H9 (cell line): ENCODE measurements around the gene PPRC1. TPM values are rescaled to one million over a fixed set of nuclear protein-coding genes. Genes with fewer than 3 reads are reported as not detected.

Experiments
- DNase-seq: peaks from one replicate; pipeline ENCODE4 v3.0.0-alpha.2; 2017
- H2AFZ ChIP-seq: one replicate; pipeline ENCODE4 v1.6.1; 2013; ENCODE audit warnings: mild to moderate bottlenecking, low read length, control low read depth, moderate library complexity
- H2AK5ac ChIP-seq: 2 replicates; pipeline ENCODE4 v1.6.1; 2013; ENCODE audit warnings: low read length, control low read depth, mixed read lengths; ENCODE audit not compliant: insufficient read length
- H2BK120ac ChIP-seq: one replicate; pipeline ENCODE4 v1.6.1; 2013; ENCODE audit warnings: low read depth, mild to moderate bottlenecking, low read length, control low read depth, inconsistent platforms; ENCODE audit not compliant: poor library complexity, severe bottlenecking
- H2BK12ac ChIP-seq: 2 replicates; pipeline ENCODE4 v1.6.1; 2013; ENCODE audit warnings: low read length, control low read depth, mixed read lengths, low read depth; ENCODE audit not compliant: insufficient read length
- H2BK15ac ChIP-seq: 2 replicates; pipeline ENCODE4 v1.6.1; 2013; ENCODE audit warnings: low read depth, low read length, control low read depth
- H2BK20ac ChIP-seq: one replicate; pipeline ENCODE4 v1.6.1; 2013; ENCODE audit warnings: low read depth, mild to moderate bottlenecking, low read length, control low read depth, inconsistent platforms; ENCODE audit not compliant: poor library complexity, severe bottlenecking
- H2BK5ac ChIP-seq: 2 replicates; pipeline ENCODE4 v1.6.1; 2013; ENCODE audit warnings: low read length, control low read depth, mixed read lengths; ENCODE audit not compliant: insufficient read length
- H3K14ac ChIP-seq: 2 replicates; pipeline ENCODE4 v1.6.1; 2013; ENCODE audit warnings: low read length, control low read depth; ENCODE audit not compliant: insufficient read depth
- H3K18ac ChIP-seq: 2 replicates; pipeline ENCODE4 v1.6.1; 2013; ENCODE audit warnings: low read depth, mild to moderate bottlenecking, mixed read lengths, low read length, control low read depth; ENCODE audit not compliant: insufficient read length
- H3K23ac ChIP-seq: 2 replicates; pipeline ENCODE4 v1.6.1; 2013; ENCODE audit warnings: low read length, control low read depth, mixed read lengths, low read depth; ENCODE audit not compliant: insufficient read length
- H3K23me2 ChIP-seq: 2 replicates; pipeline ENCODE4 v1.6.1; 2013; ENCODE audit warnings: low read depth, mild to moderate bottlenecking, mixed read lengths, low read length, control low read depth; ENCODE audit not compliant: insufficient read length, poor library complexity, severe bottlenecking
- H3K27ac ChIP-seq: 2 replicates; pipeline ENCODE4 v1.5.1; 2013; ENCODE audit warnings: low read length, control low read depth, mixed read lengths, low read depth; ENCODE audit not compliant: insufficient read length
- H3K27me3 ChIP-seq: 2 replicates; pipeline ENCODE4 v1.6.1; 2013; ENCODE audit warnings: low read length, control low read depth, inconsistent platforms; ENCODE audit not compliant: insufficient read depth
- H3K4ac ChIP-seq: 2 replicates; pipeline ENCODE4 v1.6.1; 2013; ENCODE audit warnings: low read depth, mild to moderate bottlenecking, control low read depth, inconsistent platforms, low read length, moderate library complexity
- H3K4me1 ChIP-seq: 2 replicates; pipeline ENCODE4 v1.6.1; 2013; ENCODE audit warnings: low read length, control low read depth, inconsistent platforms; ENCODE audit not compliant: insufficient read depth
- H3K4me2 ChIP-seq: 2 replicates; pipeline ENCODE4 v1.6.1; 2013; ENCODE audit warnings: low read length, control low read depth, mixed read lengths; ENCODE audit not compliant: insufficient read length, insufficient read depth
- H3K56ac ChIP-seq: 2 replicates; pipeline ENCODE4 v1.6.1; 2013; ENCODE audit warnings: low read depth, mild to moderate bottlenecking, mixed read lengths, low read length, control low read depth; ENCODE audit not compliant: insufficient read length
- H3K79me1 ChIP-seq: 2 replicates; pipeline ENCODE4 v1.6.1; 2013; ENCODE audit warnings: low read depth, mild to moderate bottlenecking, moderate library complexity, low read length, control low read depth, inconsistent platforms; ENCODE audit not compliant: insufficient read depth, poor library complexity, severe bottlenecking
- H3K79me2 ChIP-seq: 2 replicates; pipeline ENCODE4 v1.6.1; 2013; ENCODE audit warnings: low read length, control low read depth, inconsistent platforms; ENCODE audit not compliant: insufficient read depth
- H3K9ac ChIP-seq: 2 replicates; pipeline ENCODE4 v1.6.1; 2013; ENCODE audit warnings: low read length, control low read depth, mixed read lengths; ENCODE audit not compliant: insufficient read length; ENCODE audit errors: extremely low read depth
- H3K9me3 ChIP-seq: one replicate; pipeline ENCODE4 v1.6.1; 2013; ENCODE audit warnings: low read depth, low read length, inconsistent platforms; ENCODE audit not compliant: control insufficient read depth
- H3T11ph ChIP-seq: one replicate; pipeline ENCODE4 v1.6.1; 2013; ENCODE audit warnings: mild to moderate bottlenecking, low read length, control low read depth, inconsistent platforms
- H4K20me1 ChIP-seq: one replicate; pipeline ENCODE4 v1.6.1; 2013; ENCODE audit not compliant: control insufficient read depth, insufficient read length, insufficient read depth
- H4K5ac ChIP-seq: 2 replicates; pipeline ENCODE4 v1.6.1; 2013; ENCODE audit warnings: low read depth, mild to moderate bottlenecking, mixed read lengths, low read length, control low read depth; ENCODE audit not compliant: insufficient read length
- H4K8ac ChIP-seq: replicated peaks from 2 replicates; pipeline ENCODE4 v1.6.1; 2013; ENCODE audit warnings: low read length, control low read depth, mixed read lengths, low read depth; ENCODE audit not compliant: insufficient read length
- H4K91ac ChIP-seq: 2 replicates; pipeline ENCODE4 v1.6.1; 2013; ENCODE audit warnings: low read depth, mild to moderate bottlenecking, moderate library complexity, mixed read lengths, low read length, control low read depth; ENCODE audit not compliant: insufficient read length
- H3K27ac Mint-ChIP-seq, 3 experiments: 2 replicates in 2 of 3; 3 replicates in 1 of 3; pipeline ENCODE4 v1.8.0; 2020 to 2021; ENCODE audit warnings: mixed read lengths in 3 of 3, mild to moderate bottlenecking in 1 of 3, moderate library complexity in 1 of 3
- H3K27me3 Mint-ChIP-seq: 2 replicates; pipeline ENCODE4 v1.8.0; 2021; ENCODE audit warnings: low read depth, mild to moderate bottlenecking, moderate library complexity, mixed read lengths
- H3K36me3 Mint-ChIP-seq, 3 experiments: 2 replicates in 2 of 3; 3 replicates in 1 of 3; pipeline ENCODE4 v1.8.0; 2020 to 2021; ENCODE audit warnings: low read depth in 3 of 3, mixed read lengths in 3 of 3; ENCODE audit not compliant: insufficient read depth in 1 of 3
- H3K4me1 Mint-ChIP-seq, 2 experiments: 2 replicates each; pipeline ENCODE4 v1.8.0; 2020; ENCODE audit warnings: mixed read lengths in 2 of 2
- H3K4me3 Mint-ChIP-seq, 2 experiments: 2 replicates in 1 of 2; 3 replicates in 1 of 2; pipeline ENCODE4 v1.8.0; 2020 to 2021; ENCODE audit warnings: mild to moderate bottlenecking in 2 of 2, mixed read lengths in 2 of 2, moderate library complexity in 1 of 2
- H3K9me3 Mint-ChIP-seq, 2 experiments: 2 replicates in 1 of 2; 3 replicates in 1 of 2; pipeline ENCODE4 v1.8.0; 2020; ENCODE audit warnings: mild to moderate bottlenecking in 2 of 2, mixed read lengths in 2 of 2, moderate library complexity in 1 of 2
- WGBS: extraction: QIAGEN DNeasy Blood & Tissue Kit; methylation state at CpG from one replicate; pipeline ENCODE4 v1.1.7; 2013; ENCODE audit warnings: missing lambda C conversion rate, low lambda C conversion rate, mixed read lengths; ENCODE audit not compliant: insufficient read length; ENCODE audit errors: extremely low coverage; 5-methylcytosine and 5-hydroxymethylcytosine counted together
- total RNA-seq: library from RNA; stranded (reverse); gene quantifications from 2 replicates; pipeline ENCODE4 v1.2.1, GENCODE V29; 2021
- TF ChIP-seq, protein P1 (sequence below): fragments of 200-600 bp; sonication (generic); conservative IDR thresholded peaks from 3 replicates; pipeline ENCODE4 v1.8.0; 2021; ENCODE audit warnings: antibody characterized with exemption, mild to moderate bottlenecking

The PPRC1 gene
- total RNA-seq, 1 experiment from 2014 or later: 121 TPM

DNA sequence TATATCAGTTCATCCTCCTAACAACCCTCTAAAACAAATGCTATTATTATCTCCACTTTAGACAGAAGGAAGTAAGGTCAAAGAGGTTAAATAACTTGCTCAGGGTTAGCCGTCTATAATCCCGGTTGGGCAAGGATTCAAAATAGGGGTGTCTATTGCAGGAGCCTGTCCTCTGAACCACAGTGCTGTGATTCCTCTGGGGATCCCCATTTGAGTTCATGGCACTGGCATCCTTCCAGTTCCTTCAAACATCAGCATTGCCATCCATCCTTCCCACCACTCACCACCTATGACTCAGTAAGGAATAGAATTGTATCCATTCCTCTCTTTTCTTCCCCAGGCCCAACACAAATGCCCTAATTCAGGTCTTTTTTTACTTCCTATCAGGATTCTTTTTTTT, 42.1 kb upstream of the PPRC1 start:
- Mint-ChIP-seq H3K9me3 (no peaks in the 10 kb centered on the region), H3K27me3 (no peaks in the 10 kb centered on the region), H3K36me3 (peaks cover 5 to 9% (median 5%) of the 10 kb centered on the region in 3 experiments; a peak in 5 of 7 replicates), H3K27ac (no peak overlapping the region), H3K4me3 (no peak overlapping the region), H3K4me1 (no peaks in the 10 kb centered on the region)
- Histone ChIP-seq H3K9ac (no peak overlapping the region), H2AFZ (no peak overlapping the region), H3K23me2 (no peaks in the 10 kb centered on the region), H2BK120ac (no peak overlapping the region), H4K91ac (no peak overlapping the region), H3K27me3 (no peaks in the 10 kb centered on the region), H3K18ac (no peak overlapping the region), H4K8ac (no peak overlapping the region), H2BK15ac (no peak overlapping the region), H2BK20ac (no peak overlapping the region), H3K79me1 (no peaks in the 10 kb centered on the region), H2AK5ac (no peak overlapping the region), H3K14ac (no peak overlapping the region), H3T11ph (no peak overlapping the region), H3K9me3 (no peaks in the 10 kb centered on the region), H3K79me2 (no peaks in the 10 kb centered on the region), H2BK5ac (no peak overlapping the region), H3K4ac (no peak overlapping the region), H2BK12ac (no peak overlapping the region), H3K56ac (no peak overlapping the region), H4K5ac (no peak overlapping the region), H3K23ac (no peak overlapping the region), H3K4me1 (no peaks in the 10 kb centered on the region), H4K20me1 (no peaks in the 10 kb centered on the region), H3K4me2 (no peak overlapping the region), H3K27ac (no peak overlapping the region)
- TF ChIP-seq, protein P1, sequence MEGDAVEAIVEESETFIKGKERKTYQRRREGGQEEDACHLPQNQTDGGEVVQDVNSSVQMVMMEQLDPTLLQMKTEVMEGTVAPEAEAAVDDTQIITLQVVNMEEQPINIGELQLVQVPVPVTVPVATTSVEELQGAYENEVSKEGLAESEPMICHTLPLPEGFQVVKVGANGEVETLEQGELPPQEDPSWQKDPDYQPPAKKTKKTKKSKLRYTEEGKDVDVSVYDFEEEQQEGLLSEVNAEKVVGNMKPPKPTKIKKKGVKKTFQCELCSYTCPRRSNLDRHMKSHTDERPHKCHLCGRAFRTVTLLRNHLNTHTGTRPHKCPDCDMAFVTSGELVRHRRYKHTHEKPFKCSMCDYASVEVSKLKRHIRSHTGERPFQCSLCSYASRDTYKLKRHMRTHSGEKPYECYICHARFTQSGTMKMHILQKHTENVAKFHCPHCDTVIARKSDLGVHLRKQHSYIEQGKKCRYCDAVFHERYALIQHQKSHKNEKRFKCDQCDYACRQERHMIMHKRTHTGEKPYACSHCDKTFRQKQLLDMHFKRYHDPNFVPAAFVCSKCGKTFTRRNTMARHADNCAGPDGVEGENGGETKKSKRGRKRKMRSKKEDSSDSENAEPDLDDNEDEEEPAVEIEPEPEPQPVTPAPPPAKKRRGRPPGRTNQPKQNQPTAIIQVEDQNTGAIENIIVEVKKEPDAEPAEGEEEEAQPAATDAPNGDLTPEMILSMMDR: no peak
- no CpG with 5 or more reads among the region's 2 CpGs for WGBS
- DNase-seq: no peak
